ENCODE measurements around the gene ACTRT3. TPM values are rescaled to one million over a fixed set of nuclear protein-coding genes. Genes with fewer than 3 reads are reported as not detected.
A peak's percentile ranks its signal among the peaks of the same experiment; 100 is the strongest.

Gene ACTRT3
- total and polyA plus RNA-seq, 2 experiments from 2014 or later, result 2.9 to 5.2 TPM

GRCh38 chr3:169764882-169765612 lies 4.3 kb downstream of the ACTRT3 start, which contains the start of gene TERC:
Gene TERC, minus strand, starts transcription at chr3:169765060.
- Mint-ChIP-seq H3K27ac (peak within 1 kb of the TSS; percentile 92), H3K4me3 (peak within 1 kb of the TSS; percentile 90), H3K27me3 (ENCODE audit: insufficient read depth, low read depth, poor library complexity) (peaks cover 13% of the 10 kb centered on the region), H3K36me3 (ENCODE audit: low read depth) (peaks cover 12% of the 10 kb centered on the region), H3K9me3 (peaks cover 19% of the 10 kb centered on the region; the same call in 2 of the 3 replicates), H3K4me1 (peaks cover 9% of the 10 kb centered on the region)
- Histone ChIP-seq H3K79me2 (replicated peaks; ENCODE audit: insufficient read depth) (no peaks in the 10 kb centered on the region), H3K4me1 (ENCODE audit: insufficient read depth) (peaks cover 3% of the 10 kb centered on the region; the same call in 1 of the 2 replicates), H3K4me3 (peak within 1 kb of the TSS; percentile 76), H3K4me2 (peak within 1 kb of the TSS; percentile 82), H3F3A (replicated peaks; ENCODE audit: low read depth) (peaks cover 5% of the 10 kb centered on the region; the same call in 1 of the 2 replicates), H3K27me3 (ENCODE audit: insufficient read depth) (no peaks in the 10 kb centered on the region), H3K36me3 (ENCODE audit: insufficient read depth) (no peaks in the 10 kb centered on the region), H3K27ac (ENCODE audit: low read depth) (peak within 1 kb of the TSS; percentile 83), H2AFZ (peak within 1 kb of the TSS; percentile 76; the same call in 1 of the 2 replicates), H4K20me1 (replicated peaks; ENCODE audit: insufficient read depth) (no peaks in the 10 kb centered on the region), H3K9me2 (ENCODE audit: insufficient read depth) (no peaks in the 10 kb centered on the region)
- ATAC-seq (peak; percentile 87), DNase-seq (ENCODE audit: low spot score) (peak; percentile 96)
- TF ChIP-seq REST (IDR thresholded peaks at IDR 0.05; ENCODE audit: unreplicated experiment) (peak; percentile 0), CREB1 (CRISPR knock-in tag; IDR thresholded peaks at IDR 0.05; ENCODE audit: low read depth) (peak; percentile 45), POLR2AphosphoS5 (IDR thresholded peaks at IDR 0.05; ENCODE audit: low read depth) (peak; percentile 94), ETS1 (IDR thresholded peaks at IDR 0.05) (no peak; the same call in 1 of the 2 replicates), ZNF462 (CRISPR knock-in tag; IDR thresholded peaks at IDR 0.05) (no peak), CTCF (conservative IDR thresholded peaks at IDR 0.05; ENCODE audit: low read depth in 2 of 2) (no peak), NANOG (IDR thresholded peaks at IDR 0.05; ENCODE audit: borderline replicate concordance) (no peak), STAT1 (IDR thresholded peaks at IDR 0.05; ENCODE audit: unreplicated experiment) (no peak), ZNF114 (CRISPR knock-in tag; IDR thresholded peaks at IDR 0.05) (no peak), EZH2 (IDR thresholded peaks at IDR 0.05; ENCODE audit: low read depth, unreplicated experiment) (no peak), ZNF331 (CRISPR knock-in tag; IDR thresholded peaks at IDR 0.05; ENCODE audit: low read depth) (no peak), JUNB (IDR thresholded peaks at IDR 0.05; ENCODE audit: unreplicated experiment) (no peak), EZH2phosphoT487 (IDR thresholded peaks at IDR 0.05; ENCODE audit: unreplicated experiment) (no peak)

Measured in GM23338 (cell line).